ENCODE data around the gene MBD3L3.
"Not testable (repeated sequence)": the region's sequence is repeated elsewhere in the genome, so short reads cannot be mapped to it uniquely, and the experiment has no call there.

Gene MBD3L3

GRCh38 chr19:7063339-7063738 lies 4.9 kb upstream of the MBD3L3 start:
- DNase-seq (ENCODE audit: low spot score): no peak

- DNase-seq (ENCODE audit: low spot score): not testable (repeated sequence)
Observed at GRCh38 chr19:7059977-7060376, 1.5 kb upstream of the MBD3L3 start.

- not testable (repeated sequence) for DNase-seq (ENCODE audit: low spot score)
Observed at GRCh38 chr19:7056371-7056770, 2.1 kb downstream of the MBD3L3 start.

DNA sequence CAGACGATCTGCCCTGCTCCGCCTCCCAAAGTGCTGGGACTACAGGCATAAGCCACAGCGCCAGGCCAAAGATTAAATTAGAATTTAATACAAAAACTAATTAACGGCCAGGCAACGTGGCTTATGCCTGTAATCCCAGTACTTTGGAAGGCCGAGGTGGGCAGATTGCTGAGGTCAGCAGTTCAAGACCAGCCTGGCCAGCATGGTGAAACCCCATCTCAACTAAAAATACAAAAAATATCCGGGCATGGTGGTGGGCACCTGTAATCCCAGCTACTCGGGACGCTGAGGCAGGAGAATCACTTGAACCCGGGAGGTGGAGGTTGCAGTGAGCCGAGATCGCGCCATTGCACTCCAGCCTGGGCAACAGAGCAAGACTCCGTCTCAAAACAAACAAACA lies 2.8 kb downstream of the MBD3L3 start:
- DNase-seq (ENCODE audit: low spot score): not testable (repeated sequence)

DNA sequence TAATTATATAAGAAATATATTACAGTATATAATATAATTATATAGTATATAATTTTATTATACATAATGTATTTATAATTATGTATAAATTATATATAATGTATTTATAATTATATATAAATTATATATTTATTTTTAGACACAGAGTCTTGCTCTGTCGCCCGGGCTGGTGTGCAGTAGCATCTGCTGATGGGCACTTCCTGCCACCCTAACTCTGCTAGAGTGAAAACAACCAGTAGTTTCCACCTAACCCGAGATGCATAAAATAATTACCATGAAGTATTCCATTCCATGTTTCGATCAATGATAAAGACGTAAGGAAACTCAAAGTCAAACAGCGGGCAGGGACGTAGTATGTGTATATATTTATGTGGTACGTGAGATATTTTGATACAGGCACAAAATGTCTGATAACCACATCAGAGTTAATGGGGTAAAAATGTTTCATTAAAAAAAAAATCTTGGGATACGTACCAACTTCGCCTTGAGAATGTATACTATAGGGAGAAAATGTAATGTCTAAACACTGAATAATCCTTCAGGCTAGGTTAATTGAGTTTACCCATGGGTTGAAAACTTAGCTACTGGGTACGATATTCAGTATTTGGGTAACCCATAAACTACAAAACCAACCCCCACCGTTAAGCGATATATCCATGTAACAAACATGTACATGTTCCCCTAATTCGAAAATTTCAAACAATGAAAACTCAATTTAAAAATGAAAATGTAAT lies 3.7 kb downstream of the MBD3L3 start:
- DNase-seq (ENCODE audit: low spot score): not testable (repeated sequence)

GRCh38 chr19:7052896-7053295 lies 5.6 kb downstream of the MBD3L3 start:
- not testable (repeated sequence) for DNase-seq (ENCODE audit: low spot score)

GRCh38 chr19:7051421-7051820 lies 7.1 kb downstream of the MBD3L3 start:
- not testable (repeated sequence) for DNase-seq (ENCODE audit: low spot score)

DNA sequence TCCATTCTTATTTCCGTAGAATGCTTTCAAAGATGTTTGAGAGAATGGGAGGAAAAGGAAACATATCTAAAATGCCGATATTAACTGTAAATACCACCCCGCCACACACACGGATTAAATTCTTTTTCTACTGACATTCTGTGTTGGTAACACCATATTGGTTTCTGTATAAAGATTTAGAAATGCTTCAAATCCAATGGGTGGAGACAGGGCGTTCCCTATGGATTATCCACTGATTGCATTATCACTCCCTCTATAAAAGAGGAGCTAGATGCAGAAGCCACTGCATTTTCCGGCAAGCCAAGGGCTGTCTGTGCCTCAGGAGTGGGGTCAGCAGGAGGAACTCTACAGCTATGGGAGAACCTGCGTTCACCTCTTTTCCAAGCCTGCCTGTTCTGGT lies 9.5 kb downstream of the MBD3L3 start, which contains the start of gene MBD3L2:
Gene MBD3L2 (plus strand): TSS at position 301 of the 400 bp plus-strand sequence. CDS start 53 bp downstream, at position 354.
- DNase-seq (ENCODE audit: low spot score): not testable (repeated sequence)

GRCh38 chr19:7041563-7041962 lies 16.9 kb downstream of the MBD3L3 start:
- DNase-seq (ENCODE audit: low spot score): not testable (repeated sequence)

GRCh38 chr19:7040079-7040478 lies 18.4 kb downstream of the MBD3L3 start, which contains the start of gene MBD3L4:
MBD3L4 (minus strand) TSS chr19:7040179; CDS start chr19:7040144, 35 bp downstream.
- not testable (repeated sequence) for DNase-seq (ENCODE audit: low spot score)

DNA sequence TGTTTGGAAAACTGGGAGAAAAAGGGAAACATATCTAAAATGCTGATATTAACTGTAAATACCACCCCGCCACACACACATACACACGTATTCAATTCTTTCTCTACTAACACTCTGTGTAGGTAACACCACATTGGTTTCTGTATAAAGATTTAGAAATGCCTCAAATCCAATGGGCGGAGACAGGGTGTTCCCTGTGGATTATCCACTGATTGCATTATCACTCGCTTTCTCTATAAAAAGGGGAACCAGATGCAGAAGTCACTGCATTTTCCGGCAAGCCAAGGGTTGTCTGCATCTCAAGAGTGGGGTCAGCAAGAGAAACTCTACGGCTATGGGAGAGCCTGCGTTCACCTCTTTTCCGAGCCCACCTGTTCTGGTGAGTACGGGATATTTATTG lies 28.2 kb downstream of the MBD3L3 start, which contains the start of gene MBD3L5:
Gene MBD3L5 (plus strand): TSS at position 301 of the 400 bp plus-strand sequence. CDS start 34 bp downstream, at position 335.
- not testable (repeated sequence) for DNase-seq (ENCODE audit: low spot score)

DNA sequence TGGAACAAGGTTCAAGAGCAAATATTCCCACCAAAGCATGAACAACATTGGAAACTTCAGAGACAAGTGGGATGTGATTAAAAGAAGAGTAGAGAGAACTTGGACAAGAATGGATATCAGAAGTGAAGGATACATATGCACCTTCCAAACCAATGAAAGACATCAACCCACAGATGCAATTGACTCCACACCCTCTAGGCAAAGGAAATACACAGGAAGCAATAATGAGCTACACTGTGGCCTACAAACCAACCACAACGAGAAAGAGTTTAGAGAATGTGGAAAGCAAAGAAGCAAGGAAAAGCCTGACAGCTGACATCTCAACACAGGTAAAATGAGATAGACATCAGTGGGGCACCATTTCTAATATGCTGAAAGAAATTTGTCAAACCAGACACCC lies 29.7 kb downstream of the MBD3L3 start:
- not testable (repeated sequence) for DNase-seq (ENCODE audit: low spot score)

DNA sequence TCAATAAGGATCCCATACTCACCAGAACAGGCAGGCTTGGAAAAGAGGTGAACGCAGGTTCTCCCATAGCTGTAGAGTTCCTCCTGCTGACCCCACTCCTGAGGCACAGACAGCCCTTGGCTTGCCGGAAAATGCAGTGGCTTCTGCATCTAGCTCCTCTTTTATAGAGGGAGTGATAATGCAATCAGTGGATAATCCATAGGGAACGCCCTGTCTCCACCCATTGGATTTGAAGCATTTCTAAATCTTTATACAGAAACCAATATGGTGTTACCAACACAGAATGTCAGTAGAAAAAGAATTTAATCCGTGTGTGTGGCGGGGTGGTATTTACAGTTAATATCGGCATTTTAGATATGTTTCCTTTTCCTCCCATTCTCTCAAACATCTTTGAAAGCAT lies 37.1 kb downstream of the MBD3L3 start, which contains the start of gene MBD3L2B:
Gene MBD3L2B (minus strand): TSS at position 101 of the 400 bp plus-strand sequence. CDS start 34 bp downstream, at position 67.
- DNase-seq (ENCODE audit: low spot score): not testable (repeated sequence)

DNA sequence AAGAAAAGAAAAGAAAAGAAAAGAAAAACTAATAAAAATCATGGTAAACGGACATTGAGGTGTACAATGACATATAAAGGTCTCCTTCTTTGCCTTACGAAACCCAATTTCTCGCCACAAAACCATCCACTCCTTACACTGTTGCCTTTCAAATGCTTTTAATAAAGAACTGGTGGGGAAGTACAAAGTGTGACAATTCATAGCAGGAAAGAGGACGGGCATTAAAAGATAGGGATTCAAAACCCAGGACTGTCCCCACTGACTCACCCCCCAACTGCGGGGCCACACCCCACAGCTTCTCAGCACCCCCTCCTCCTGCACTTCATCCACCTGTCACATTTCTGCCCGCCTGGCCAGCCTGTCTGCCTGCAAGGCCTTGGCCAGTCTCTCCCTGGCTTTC lies 39.6 kb downstream of the MBD3L3 start:
- no peak for DNase-seq (ENCODE audit: low spot score)

- DNase-seq (ENCODE audit: low spot score): no peak
Observed at GRCh38 chr19:7013678-7014077, 44.8 kb downstream of the MBD3L3 start.

DNA sequence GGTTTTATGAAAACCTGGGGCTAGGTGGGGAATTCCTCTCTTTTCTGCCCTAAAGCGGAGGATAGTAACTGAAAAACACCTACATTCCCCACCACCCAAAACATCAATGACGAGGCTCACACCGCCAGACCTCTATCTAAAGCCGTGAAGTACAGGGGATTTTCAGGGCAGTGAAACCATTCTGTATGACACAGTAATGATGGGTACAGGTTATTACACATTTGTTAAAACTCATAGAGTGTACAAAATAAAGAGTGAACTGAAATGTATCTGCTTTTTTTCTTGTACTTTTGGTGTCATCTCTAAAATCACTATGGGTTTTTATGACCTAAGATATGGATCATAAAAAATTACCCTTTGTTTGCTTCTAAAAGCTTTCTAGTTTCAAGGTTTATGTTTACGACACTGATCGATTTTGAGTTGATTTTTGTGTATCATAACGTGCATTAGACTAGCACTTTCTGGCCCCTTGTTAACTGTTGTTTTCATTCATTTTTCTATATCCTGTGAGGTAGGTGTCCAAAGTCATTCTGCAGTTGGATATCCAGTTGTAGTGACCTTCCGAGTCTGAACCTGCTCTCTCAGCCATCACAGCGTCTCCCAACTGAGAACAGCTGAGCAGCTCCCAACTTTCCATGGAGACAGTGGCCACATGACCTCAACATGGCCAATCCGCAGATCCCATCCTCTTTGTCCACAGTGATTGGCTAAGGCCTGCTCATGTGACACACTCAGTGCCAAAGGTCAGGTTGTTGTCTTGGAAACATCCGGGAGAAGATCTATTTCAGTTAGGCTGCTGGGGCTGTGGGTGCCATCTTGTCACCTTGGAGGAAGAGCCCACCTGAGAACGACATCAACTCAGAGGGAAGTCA lies 47.5 kb downstream of the MBD3L3 start:
- no peak for DNase-seq (ENCODE audit: low spot score)

- no peak for DNase-seq (ENCODE audit: low spot score)
Observed at GRCh38 chr19:7007859-7008258, 50.6 kb downstream of the MBD3L3 start.
